Measurements from ENCODE around the gene ARHGEF18. TPM values are rescaled to one million over a fixed set of nuclear protein-coding genes. Genes with fewer than 3 reads are reported as not detected.

ARHGEF18 gene
- 27.9 and 41.5 TPM in 2 replicates for total RNA-seq

DNA sequence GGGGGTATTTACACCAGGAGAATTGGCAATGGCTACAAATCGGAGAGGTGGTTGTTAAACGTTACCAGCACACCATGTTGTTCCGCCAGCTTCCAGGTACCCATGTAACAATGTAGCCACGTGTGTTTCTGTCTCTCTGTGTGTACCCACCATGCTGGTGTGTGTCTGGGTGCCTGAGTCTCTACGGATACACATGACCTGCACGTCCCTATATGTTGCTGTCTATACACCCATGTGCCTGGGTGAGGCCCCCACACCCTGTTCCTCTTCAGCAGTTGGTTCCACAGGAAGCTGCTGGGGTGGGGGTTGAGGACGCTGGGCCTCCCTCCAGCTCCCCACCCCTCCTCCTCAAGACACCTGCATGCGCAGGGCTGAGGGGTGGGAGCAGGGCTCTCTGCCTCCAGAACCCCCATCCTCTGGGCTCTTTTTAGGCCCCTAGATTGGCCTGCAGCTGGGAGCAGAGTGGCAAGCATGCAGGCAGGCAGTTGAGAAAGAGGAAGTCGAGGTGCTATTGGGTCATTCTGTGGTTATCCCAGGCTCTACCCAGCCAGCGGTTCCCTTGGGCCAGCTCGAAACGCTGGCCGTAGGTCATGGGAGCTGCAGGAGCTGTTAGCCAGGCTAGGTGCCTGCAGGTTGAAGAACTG is at the start of gene ARHGEF18:
TSS of gene ARHGEF18 (plus strand) at position 351 of the 644 bp plus-strand sequence. CDS start 13,954 bp downstream, outside the sequence.

Other genes starting within 250 kb of the ARHGEF18 start
- 6.3 and 14.9 TPM in 2 replicates for gene INSR, start 54.5 kb upstream of the ARHGEF18 start, total RNA-seq
- gene PEX11G, start 140.1 kb downstream of the ARHGEF18 start, total RNA-seq: 4.2 and 5.2 TPM in 2 replicates
- 48.0 and 122 TPM in 2 replicates for gene ZNF358, start 167.2 kb downstream of the ARHGEF18 start, total RNA-seq
- 3.5 and 10.4 TPM in 2 replicates for gene MCOLN1, start 173.7 kb downstream of the ARHGEF18 start, total RNA-seq
- 114 and 136 TPM in 2 replicates for gene PNPLA6, start 186.8 kb downstream of the ARHGEF18 start, total RNA-seq
- gene CAMSAP3, start 246.9 kb downstream of the ARHGEF18 start, total RNA-seq: 0.65 TPM in 1 of 2 replicates, not detected in the other